Esophagus muscularis mucosa (tissue), 4 donors: ENCODE data around the gene CDC45. TPM values are rescaled to one million over a fixed set of nuclear protein-coding genes. Genes with fewer than 3 reads are reported as not detected.
A peak's percentile ranks its signal among the peaks of the same experiment; 100 is the strongest.

Experiments used
- DNase-seq: peaks from one replicate; pipeline ENCODE4 v3.0.0-alpha.2; 2017; ENCODE audit errors: extremely low spot score
- H3K27ac ChIP-seq, 4 donors: fragments of 200-600 bp; sonication (generic); replicated peaks in 1 of 4; 1 replicate in 3 of 4; 2 replicates in 1 of 4; pipeline ENCODE4 v1.5.1; 2016 to 2019; ENCODE audit warnings: mild to moderate bottlenecking in 1 of 4
- H3K27me3 ChIP-seq, 4 donors: fragments of 200-600 bp; sonication (generic); one replicate each; pipeline versions ENCODE4 v1.5.1 to v1.6.0; 2016 to 2019
- H3K36me3 ChIP-seq, 4 donors: fragments of 200-600 bp; sonication (generic); one replicate each; pipeline ENCODE4 v1.5.1; 2016 to 2019
- H3K4me1 ChIP-seq, 4 donors: fragments of 200-600 bp; sonication (generic); one replicate each; pipeline ENCODE4 v1.5.1; 2016 to 2019
- H3K4me3 ChIP-seq, 4 donors: fragments of 200-600 bp; sonication (generic); 1 replicate in 2 of 4; 2 replicates in 2 of 4; pipeline ENCODE4 v1.5.1; 2016 to 2019; ENCODE audit warnings: mild to moderate bottlenecking in 4 of 4, moderate library complexity in 1 of 4
- H3K9me3 ChIP-seq, 4 donors: fragments of 200-600 bp; sonication (generic); 1 replicate in 3 of 4; 2 replicates in 1 of 4; pipeline ENCODE4 v1.5.1; 2016 to 2019
- CTCF ChIP-seq, 3 experiments: fragments of 200-600 bp in 2 of 3; fragments of 450-650 bp in 1 of 3; sonication (generic) in 2 of 3; IDR thresholded peaks; one replicate each; pipeline ENCODE4 v1.5.1; 2017 to 2019; ENCODE audit warnings: antibody characterized with exemption in 3 of 3, mild to moderate bottlenecking in 2 of 3, moderate library complexity in 1 of 3
- EP300 ChIP-seq: sonication (generic); formaldehyde crosslinking; IDR thresholded peaks from one replicate; pipeline ENCODE4 v1.6.1; 2017; ENCODE audit warnings: antibody characterized with exemption
- POLR2A ChIP-seq: fragments of 450-650 bp; IDR thresholded peaks from one replicate; pipeline ENCODE4 v1.6.1; 2017; ENCODE audit warnings: antibody characterized with exemption, moderate library complexity, mild to moderate bottlenecking, low read depth
- POLR2AphosphoS5 ChIP-seq, 2 donors: sonication (generic); formaldehyde crosslinking; IDR thresholded peaks; one replicate each; pipeline ENCODE4 v1.6.1; 2017; ENCODE audit warnings: antibody characterized with exemption in 2 of 2
- WGBS: methylation state at CpG from one replicate; pipeline ENCODE4 v1.1.5; 2018; 5-methylcytosine and 5-hydroxymethylcytosine counted together
- intact Hi-C: fragments of 100-400 bp; cut with DNase I; formaldehyde crosslinking; loops from one replicate; pipeline ENCODE4 v1.15.1; 2023
- total RNA-seq, 4 donors: library from RNA; depleted of rRNA; stranded (reverse); fragments of >200 nt; gene quantifications; one replicate each; pipeline versions ENCODE4 v1.1.0 to v1.2.1, GENCODE V29; 2016

CDC45 gene
- total RNA-seq, 4 donors from 2014 or later = 0.32 to 1.1 (median 0.42) TPM; not detected in 1

- no peaks in the 10 kb centered on the region for H3K4me1 ChIP-seq
- WGBS = 77% methylated on average over 2 of the region's 2 CpGs
- H3K9me3 ChIP-seq = no peaks in the 10 kb centered on the region
- no peak overlapping the region for H3K4me3 ChIP-seq
- DNase-seq = no peak
- H3K27ac ChIP-seq = no peak overlapping the region
- H3K36me3 ChIP-seq = peaks cover 61 to 100% (median 88%) of the 10 kb centered on the region in 4 donors
- H3K27me3 ChIP-seq = no peaks in the 10 kb centered on the region
- intact Hi-C loops = no loop called here
- TF ChIP-seq POLR2A (no peak), POLR2AphosphoS5 (IDR thresholded peaks at IDR 0.05) (no peak), EP300 (no peak), CTCF (IDR thresholded peaks at IDR 0.05) (no peak)
These were observed 19.7 kb upstream of the CDC45 start for GRCh38 chr22:19460036-19460435.

- H3K36me3 ChIP-seq = peaks cover 60 to 100% (median 88%) of the 10 kb centered on the region in 4 donors
- intact Hi-C loops = no loop called here
- TF ChIP-seq POLR2A = no peak
- no peak for TF ChIP-seq POLR2AphosphoS5 (IDR thresholded peaks at IDR 0.05)
- TF ChIP-seq EP300 = no peak
- no peak for TF ChIP-seq CTCF (IDR thresholded peaks at IDR 0.05)
These were observed 18.2 kb upstream of the CDC45 start for GRCh38 chr22:19461506-19461905.

DNA sequence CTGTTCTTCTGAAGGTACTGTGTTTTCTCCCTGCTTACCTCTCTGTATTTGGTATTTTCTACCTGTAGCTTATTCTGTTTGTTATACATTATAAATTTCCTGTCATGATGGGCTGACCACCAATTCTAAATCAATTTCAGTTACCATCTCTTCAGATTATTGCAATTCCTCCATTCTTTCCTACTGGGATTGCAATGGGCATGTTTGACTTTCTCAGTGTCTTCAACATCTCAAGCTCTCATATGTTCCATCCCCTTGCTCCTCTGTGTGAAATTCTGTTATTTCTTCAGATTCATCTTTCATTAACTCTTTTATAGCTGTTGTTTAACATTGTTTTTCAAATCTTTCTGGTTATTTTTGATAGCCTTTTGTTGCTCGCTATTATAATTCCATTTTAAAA lies 16.7 kb upstream of the CDC45 start:
- intact Hi-C loops = no loop called here
- Histone ChIP-seq H3K27ac (no peak overlapping the region), H3K4me3 (no peak overlapping the region), H3K36me3 (peaks cover 66 to 100% (median 88%) of the 10 kb centered on the region in 4 donors), H3K9me3 (no peaks in the 10 kb centered on the region), H3K4me1 (no peaks in the 10 kb centered on the region), H3K27me3 (no peaks in the 10 kb centered on the region)
- WGBS = 94% methylated on average over 1 of the region's 1 CpG
- TF ChIP-seq EP300 (no peak), POLR2AphosphoS5 (IDR thresholded peaks at IDR 0.05) (no peak), POLR2A (no peak), CTCF (IDR thresholded peaks at IDR 0.05) (no peak)
- DNase-seq = no peak

More at GRCh38 chr22:19461506-19461905, 18.2 kb upstream of the CDC45 start:
- no peaks in the 10 kb centered on the region for H3K27me3 ChIP-seq
- DNase-seq = no peak
- WGBS = 92% methylated on average over 1 of the region's 1 CpG
- H3K4me1 ChIP-seq = no peaks in the 10 kb centered on the region
- H3K27ac ChIP-seq = no peak overlapping the region
- no peaks in the 10 kb centered on the region for H3K9me3 ChIP-seq
- H3K4me3 ChIP-seq = no peak overlapping the region

- H3K36me3 ChIP-seq = peaks cover 74 to 100% (median 89%) of the 10 kb centered on the region in 4 donors
These were observed 15.9 kb upstream of the CDC45 start for GRCh38 chr22:19463491-19464469.

More at GRCh38 chr22:19463491-19464469, 15.9 kb upstream of the CDC45 start:
- 72% methylated on average over 7 of the region's 7 CpGs for WGBS
- no peak for TF ChIP-seq POLR2A
- no peak for TF ChIP-seq POLR2AphosphoS5 (IDR thresholded peaks at IDR 0.05)
- TF ChIP-seq CTCF (IDR thresholded peaks at IDR 0.05) = no peak
- TF ChIP-seq EP300 = no peak
- H3K4me3 ChIP-seq = no peak overlapping the region
- H3K27me3 ChIP-seq = no peaks in the 10 kb centered on the region
- no peaks in the 10 kb centered on the region for H3K9me3 ChIP-seq
- intact Hi-C loops = no loop called here
- peak overlapping the region in 1 of 4 donors; percentile 9 for H3K27ac ChIP-seq
- DNase-seq = no peak
- H3K4me1 ChIP-seq = no peaks in the 10 kb centered on the region
